SK-N-MC (cell line): Measurements from ENCODE around the gene MGMT.

Experiments
- DNase-seq: peaks from one replicate; pipeline ENCODE4 v3.0.0-alpha.2; 2011; ENCODE audit warnings: low read depth, low spot score
- H3K27ac ChIP-seq: fragments of 200-600 bp; sonication (generic); 2 replicates; pipeline ENCODE4 v1.5.1; 2016; ENCODE audit warnings: mixed run types
- H3K36me3 ChIP-seq: fragments of 200-600 bp; sonication (generic); 2 replicates; pipeline ENCODE4 v1.6.1; 2017; ENCODE audit warnings: antibody characterized with exemption, low read length, mixed read lengths; ENCODE audit not compliant: insufficient read depth
- H3K4me3 ChIP-seq: fragments of 200-600 bp; sonication (generic); 2 replicates; pipeline ENCODE4 v1.5.1; 2016
- H3K9ac ChIP-seq: fragments of 200-600 bp; sonication (generic); 2 replicates; pipeline ENCODE4 v1.8.0; 2017; ENCODE audit warnings: mixed run types, mixed read lengths; ENCODE audit not compliant: insufficient read length
- H3K9me3 ChIP-seq: fragments of 200-600 bp; sonication (generic); 2 replicates; pipeline ENCODE4 v1.6.1; 2017; ENCODE audit warnings: low read depth, mild to moderate bottlenecking, antibody characterized with exemption, low read length, moderate library complexity, mixed read lengths
- EZH2 ChIP-seq: fragments of 200-600 bp; sonication (generic); IDR thresholded peaks from one replicate; pipeline ENCODE4 v1.6.1; 2017; ENCODE audit warnings: antibody characterized with exemption
- FOXP2 ChIP-seq: optimal IDR thresholded peaks from 2 replicates; pipeline ENCODE3; 2011; ENCODE audit warnings: mild to moderate bottlenecking, moderate library complexity; ENCODE audit not compliant: insufficient read depth; ENCODE audit errors: extremely low read length, control extremely low read depth
- POLR2AphosphoS5 ChIP-seq: IDR thresholded peaks from 2 replicates; pipeline ENCODE4 v1.6.1; 2012; ENCODE audit warnings: mild to moderate bottlenecking, low read depth, low read length, borderline replicate concordance

The MGMT gene

GRCh38 chr10:129476431-129476830 lies 9.4 kb downstream of the MGMT start:
- H3K9me3 ChIP-seq: no peaks in the 10 kb centered on the region
- TF ChIP-seq EZH2 (no peak), POLR2AphosphoS5 (no peak), FOXP2 (no peak)
- H3K4me3 ChIP-seq: no peak overlapping the region
- H3K36me3 ChIP-seq: no peaks in the 10 kb centered on the region
- no peak overlapping the region for H3K9ac ChIP-seq
- no peak for DNase-seq
- no peak overlapping the region for H3K27ac ChIP-seq

DNA sequence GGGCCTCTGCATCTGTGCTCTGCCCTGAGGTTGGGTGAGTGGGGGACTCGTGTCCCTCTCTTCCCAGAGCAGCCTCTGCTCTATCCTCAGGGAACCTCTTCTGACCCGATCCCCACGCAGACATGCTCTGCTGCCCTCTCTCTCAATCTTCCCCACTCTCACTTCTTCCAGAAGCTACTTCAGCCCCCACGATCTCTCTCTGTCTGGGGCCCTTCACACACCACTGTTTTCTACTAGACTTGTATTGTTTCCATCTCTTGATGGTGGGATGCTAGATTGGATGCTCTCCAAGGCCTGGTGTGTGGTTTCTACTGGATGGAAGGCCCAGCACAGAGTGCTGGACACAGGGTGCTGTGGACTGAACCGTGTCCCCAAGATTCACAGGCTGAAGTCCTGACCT lies 10.0 kb downstream of the MGMT start:
- Histone ChIP-seq H3K4me3 (no peak overlapping the region), H3K9me3 (no peaks in the 10 kb centered on the region), H3K27ac (no peak overlapping the region), H3K36me3 (no peaks in the 10 kb centered on the region), H3K9ac (no peak overlapping the region)
- DNase-seq: no peak
- TF ChIP-seq EZH2 (no peak), FOXP2 (no peak), POLR2AphosphoS5 (no peak)

DNA sequence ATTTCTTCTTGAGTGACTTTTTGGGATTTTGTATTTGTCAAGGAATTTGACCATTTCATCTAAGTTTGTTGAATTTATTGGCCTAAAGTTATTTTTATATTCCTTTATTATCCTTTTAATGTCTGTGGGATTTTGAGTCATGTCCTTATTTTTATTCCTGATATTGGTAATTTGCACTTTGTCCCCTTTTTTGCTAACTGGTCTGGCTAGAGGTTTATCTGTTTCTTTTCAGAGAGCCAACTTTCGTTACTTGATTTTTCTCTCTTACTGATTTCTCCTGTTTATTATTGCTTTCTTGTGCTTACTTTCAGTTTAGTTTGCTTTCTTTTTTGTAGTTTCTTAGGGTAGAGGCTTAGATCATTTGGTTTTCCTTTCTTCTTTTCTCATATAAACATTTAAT lies 14.6 kb downstream of the MGMT start:
- DNase-seq: no peak
- H3K9me3 ChIP-seq: peaks cover 7% of the 10 kb centered on the region; the same call in 1 of the 2 replicates
- TF ChIP-seq POLR2AphosphoS5 (no peak), EZH2 (no peak), FOXP2 (no peak)
- H3K9ac ChIP-seq: no peak overlapping the region
- no peak overlapping the region for H3K4me3 ChIP-seq
- no peaks in the 10 kb centered on the region for H3K36me3 ChIP-seq
- no peak overlapping the region for H3K27ac ChIP-seq

DNA sequence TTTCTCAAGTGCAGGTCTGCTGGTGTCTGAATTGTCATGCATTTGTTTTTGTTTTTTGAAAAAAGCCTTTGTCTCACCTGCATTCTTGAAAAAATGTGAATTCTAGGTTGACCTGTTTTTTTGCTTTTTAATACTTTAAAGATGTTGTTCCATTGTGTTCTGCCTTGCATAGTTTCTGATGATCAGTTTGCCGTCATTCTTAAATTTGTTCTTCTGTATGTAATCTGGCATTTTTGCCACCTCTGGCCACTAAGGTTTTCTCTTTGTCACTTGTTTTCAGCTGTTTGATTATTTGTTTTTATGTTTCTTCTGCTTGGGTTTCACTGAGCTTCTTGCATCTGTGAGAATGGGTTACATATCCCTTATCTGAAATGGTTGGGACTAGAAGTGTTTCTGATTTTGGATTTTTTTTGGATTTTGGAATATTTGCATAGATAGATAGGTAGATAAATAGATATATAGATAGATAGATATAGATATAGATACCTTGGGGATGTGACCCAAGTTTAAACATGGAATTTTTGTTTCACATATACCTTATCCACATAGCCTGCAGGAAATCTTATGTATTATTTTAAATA lies 16.5 kb downstream of the MGMT start:
- peaks cover 7% of the 10 kb centered on the region; the same call in 1 of the 2 replicates for H3K9me3 ChIP-seq
- no peak for DNase-seq
- no peak overlapping the region for H3K27ac ChIP-seq
- no peak overlapping the region for H3K9ac ChIP-seq
- no peaks in the 10 kb centered on the region for H3K36me3 ChIP-seq
- no peak overlapping the region for H3K4me3 ChIP-seq
- no peak for TF ChIP-seq FOXP2
- TF ChIP-seq EZH2: no peak
- no peak for TF ChIP-seq POLR2AphosphoS5

GRCh38 chr10:129486805-129487204 lies 19.8 kb downstream of the MGMT start:
- no peak overlapping the region for H3K27ac ChIP-seq
- H3K36me3 ChIP-seq: no peaks in the 10 kb centered on the region
- TF ChIP-seq FOXP2 (no peak), EZH2 (no peak), POLR2AphosphoS5 (no peak)
- no peak overlapping the region for H3K9ac ChIP-seq
- no peak for DNase-seq
- no peak overlapping the region for H3K4me3 ChIP-seq
- H3K9me3 ChIP-seq: peaks cover 7% of the 10 kb centered on the region; the same call in 1 of the 2 replicates

DNA sequence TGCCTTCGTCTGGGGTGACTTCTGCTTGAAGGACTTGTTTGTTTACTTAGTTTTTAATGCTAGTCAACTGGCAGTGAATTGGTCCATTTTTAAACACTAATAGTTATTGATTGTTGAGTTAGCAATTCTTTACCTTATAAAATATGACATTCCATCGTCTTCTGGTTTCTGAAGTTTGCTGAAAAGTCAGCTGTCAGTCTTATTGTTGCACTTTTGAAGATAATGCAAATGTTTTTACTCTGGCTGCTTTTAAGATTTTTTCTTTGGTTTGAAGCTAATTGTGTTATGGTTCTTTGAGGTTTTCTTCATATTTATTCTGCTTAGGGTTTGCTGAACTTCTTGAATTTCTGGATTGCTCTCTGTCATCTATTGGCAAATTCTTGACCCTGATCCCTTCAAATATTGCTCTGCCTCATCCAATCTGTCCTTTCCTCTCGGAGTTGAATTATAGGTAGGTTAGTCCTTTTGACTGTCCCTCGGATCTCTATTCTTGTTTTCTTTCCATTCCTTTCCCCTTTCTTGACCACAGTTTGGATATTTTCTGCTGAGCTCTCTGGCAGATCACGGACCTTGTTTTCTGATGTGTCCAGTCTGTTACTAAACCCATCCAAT lies 24.2 kb downstream of the MGMT start:
- DNase-seq: no peak
- Histone ChIP-seq H3K9ac (no peak overlapping the region), H3K9me3 (no peaks in the 10 kb centered on the region), H3K4me3 (no peak overlapping the region), H3K36me3 (no peaks in the 10 kb centered on the region), H3K27ac (no peak overlapping the region)
- TF ChIP-seq POLR2AphosphoS5 (no peak), FOXP2 (no peak), EZH2 (no peak)

- H3K27ac ChIP-seq: no peak overlapping the region
- H3K36me3 ChIP-seq: no peaks in the 10 kb centered on the region
- H3K4me3 ChIP-seq: no peak overlapping the region
- no peak overlapping the region for H3K9ac ChIP-seq
- no peak for DNase-seq
- H3K9me3 ChIP-seq: no peaks in the 10 kb centered on the region
- no peak for TF ChIP-seq FOXP2
- TF ChIP-seq EZH2: no peak
- no peak for TF ChIP-seq POLR2AphosphoS5
Measured at GRCh38 chr10:129494176-129494575, 27.1 kb downstream of the MGMT start.

- no peak overlapping the region for H3K27ac ChIP-seq
- TF ChIP-seq FOXP2 (no peak), POLR2AphosphoS5 (no peak), EZH2 (no peak)
- no peak overlapping the region for H3K4me3 ChIP-seq
- DNase-seq: no peak
- no peaks in the 10 kb centered on the region for H3K36me3 ChIP-seq
- no peak overlapping the region for H3K9ac ChIP-seq
- H3K9me3 ChIP-seq: no peaks in the 10 kb centered on the region
Measured at GRCh38 chr10:129494740-129495139, 27.7 kb downstream of the MGMT start.
